GM10248 (cell line): ENCODE data around the gene FAM124B.

Source experiments
- CTCF ChIA-PET: fragments of 300-600 bp; sonication (Branson Sonifier 250); formaldehyde crosslinking; extraction: SDS; loops from one replicate; lab custom pipeline; 2021; ENCODE audit warnings: antibody characterized with exemption; lab: Yijun Ruan, JAX
- POLR2A ChIA-PET: fragments of 350-650 bp; sonication (Branson Sonifier 250); formaldehyde crosslinking; extraction: SDS; loops from one replicate; lab custom pipeline; 2020; ENCODE audit warnings: antibody characterized with exemption; lab: Yijun Ruan, JAX
- DNase-seq: peaks from one replicate; pipeline ENCODE4 v3.0.0; 2012; ENCODE audit errors: extremely low spot score
- CTCF ChIP-seq: IDR thresholded peaks from 2 replicates; pipeline ENCODE4 v1.5.1; 2012; ENCODE audit warnings: mild to moderate bottlenecking, low read depth; ENCODE audit errors: extremely low read depth, missing control alignments, control extremely low read depth

Gene FAM124B

GRCh38 chr2:224408676-224409075, 6.8 kb upstream of the FAM124B start:
- ChIA-PET POLR2A (interaction anchor here (0.6 kb wide), 1 partner anchor 1619 kb away, joined by 6 read pairs; no protein-coding TSS in a partner anchor), CTCF (interaction anchor here (1.3 to 1.9 kb wide), 2 partner anchors 14 to 22 kb away, joined by 4 to 6 read pairs; no protein-coding TSS in a partner anchor)
- no peak for TF ChIP-seq CTCF
- no peak for DNase-seq

- DNase-seq: no peak
- POLR2A ChIA-PET: no interaction called here
- CTCF ChIA-PET: interaction anchor here (1.2 kb wide), 1 partner anchor 24 kb away, joined by 3 read pairs; no protein-coding TSS in a partner anchor
- TF ChIP-seq CTCF: no peak
Observed at GRCh38 chr2:224407241-224407701, 5.4 kb upstream of the FAM124B start.

GRCh38 chr2:224405841-224406370, 4.0 kb upstream of the FAM124B start:
- POLR2A ChIA-PET: no interaction called here

GRCh38 chr2:224405412-224405811, 3.5 kb upstream of the FAM124B start:
- TF ChIP-seq CTCF: no peak
- no peak for DNase-seq
- POLR2A ChIA-PET: no interaction called here
- CTCF ChIA-PET: no interaction called here

More at GRCh38 chr2:224405841-224406370, 4.0 kb upstream of the FAM124B start:
- DNase-seq: no peak
- no peak for TF ChIP-seq CTCF
- CTCF ChIA-PET: no interaction called here

GRCh38 chr2:224404796-224405195, 2.9 kb upstream of the FAM124B start:
- TF ChIP-seq CTCF: no peak
- DNase-seq: no peak
- ChIA-PET POLR2A (no interaction called here), CTCF (no interaction called here)

- TF ChIP-seq CTCF: no peak
- no peak for DNase-seq
- ChIA-PET CTCF (interaction anchor here (1.1 to 1.3 kb wide), 2 partner anchors 17 to 234 kb away, joined by 3 to 4 read pairs; no protein-coding TSS in a partner anchor), POLR2A (no interaction called here)
Observed at GRCh38 chr2:224403657-224404056, 1.8 kb upstream of the FAM124B start.
